PC-3 (cell line): ENCODE data around the gene MEST. TPM values are rescaled to one million over a fixed set of nuclear protein-coding genes. Genes with fewer than 3 reads are reported as not detected.

Source experiments
- ATAC-seq: fragments of 200-7000 bp; cut with Tn5 transposase; 2 replicates; pipeline ENCODE4 v1.9.1; 2020; ENCODE audit warnings: mild to moderate bottlenecking, moderate library complexity
- Bru-seq: library from RNA; stranded (reverse); fragments of 400-500 nt; gene quantifications from one replicate; lab custom pipeline; 2021; lab: Mats Ljungman, UMichigan
- BruChase-seq, 2 experiments: library from RNA; stranded (reverse); fragments of 400-500 nt; gene quantifications; one replicate each; lab custom pipeline; 2021; lab: Mats Ljungman, UMichigan
- BruUV-seq: library from RNA; stranded (reverse); fragments of 400-500 nt; replicated peaks from 2 replicates; lab custom pipeline; 2021; lab: Mats Ljungman, UMichigan
- CTCF ChIA-PET: fragments of 300-600 bp; sonication (Branson Sonifier 250); formaldehyde crosslinking; loops from one replicate; lab custom pipeline; 2022; ENCODE audit warnings: antibody characterized with exemption; lab: Charles Lee
- POLR2A ChIA-PET: fragments of 300-600 bp; sonication (Branson Sonifier 250); formaldehyde crosslinking; loops from one replicate; lab custom pipeline; 2022; ENCODE audit warnings: antibody characterized with exemption; ENCODE audit not compliant: unreplicated experiment; lab: Charles Lee
- DNase-seq: peaks from one replicate; pipeline ENCODE4 v3.0.0-alpha.2; 2015
- H2AFZ ChIP-seq: fragments of 300-600 bp; sonication (generic); 2 replicates; pipeline ENCODE4 v1.6.0; 2016; ENCODE audit warnings: antibody characterized with exemption, low read length
- H3F3A ChIP-seq: fragments of 300-600 bp; sonication (generic); one replicate; pipeline ENCODE4 v1.6.0; 2017; ENCODE audit warnings: antibody characterized with exemption, low read length, control low read depth, mild to moderate bottlenecking; ENCODE audit not compliant: unreplicated experiment
- H3K27ac ChIP-seq: fragments of 300-600 bp; sonication (generic); 2 replicates; pipeline ENCODE4 v1.5.1; 2016; ENCODE audit warnings: mild to moderate bottlenecking, low read length
- H3K27me3 ChIP-seq: fragments of 300-600 bp; sonication (generic); 2 replicates; pipeline ENCODE4 v1.6.1; 2016; ENCODE audit warnings: low read length, mixed read lengths
- H3K36me3 ChIP-seq: fragments of 300-600 bp; sonication (generic); 2 replicates; pipeline ENCODE4 v1.6.1; 2016; ENCODE audit warnings: low read depth, mixed run types, low read length, mixed read lengths
- H3K4me1 ChIP-seq: fragments of 300-600 bp; sonication (generic); 2 replicates; pipeline ENCODE4 v1.5.1; 2016; ENCODE audit warnings: low read length; ENCODE audit not compliant: insufficient read depth
- H3K4me2 ChIP-seq: fragments of 300-600 bp; sonication (generic); 2 replicates; pipeline ENCODE4 v1.6.0; 2016; ENCODE audit warnings: low read length
- H3K4me3 ChIP-seq: fragments of 300-600 bp; sonication (generic); 2 replicates; pipeline ENCODE4 v1.5.1; 2016; ENCODE audit warnings: mild to moderate bottlenecking, low read length, mixed read lengths
- H3K79me2 ChIP-seq: fragments of 300-600 bp; sonication (generic); 2 replicates; pipeline ENCODE4 v1.6.1; 2017; ENCODE audit warnings: low read length, mixed read lengths
- H3K9ac ChIP-seq: fragments of 300-600 bp; sonication (generic); 2 replicates; pipeline ENCODE4 v1.6.0; 2016; ENCODE audit warnings: mild to moderate bottlenecking, low read length
- H3K9me2 ChIP-seq: fragments of 300-600 bp; sonication (generic); replicated peaks from 2 replicates; pipeline ENCODE4 v1.6.1; 2016; ENCODE audit warnings: mixed run types, low read length, mixed read lengths
- H3K9me3 ChIP-seq: fragments of 300-600 bp; sonication (generic); 2 replicates; pipeline ENCODE4 v1.6.1; 2016; ENCODE audit warnings: low read length, mixed read lengths
- H4K20me1 ChIP-seq: fragments of 300-600 bp; sonication (generic); 2 replicates; pipeline ENCODE4 v1.6.1; 2016; ENCODE audit warnings: low read length, mixed read lengths
- EZH2 ChIP-seq: fragments of 300-600 bp; sonication (generic); IDR thresholded peaks from one replicate; pipeline ENCODE4 v1.6.1; 2017; ENCODE audit warnings: antibody characterized with exemption, mild to moderate bottlenecking, low read length; ENCODE audit not compliant: unreplicated experiment
- EZH2phosphoT487 ChIP-seq: fragments of 300-600 bp; sonication (generic); IDR thresholded peaks from 2 replicates; pipeline ENCODE4 v1.6.1; 2018; ENCODE audit warnings: mild to moderate bottlenecking, antibody characterized with exemption, low read length, borderline replicate concordance
- intact Hi-C: fragments of 100-400 bp; cut with micrococcal nuclease; formaldehyde crosslinking; loops from 2 replicates; pipeline ENCODE4 v1.9.0; 2023
- long read RNA-seq: library from polyadenylated mRNA; unstranded; transcript quantifications from one replicate; pipeline ENCODE4 v2.0.0, GENCODE V29; 2021; ENCODE audit not compliant: unreplicated experiment
- total RNA-seq: library from RNA; depleted of rRNA; stranded (reverse); fragments of >200 nt; gene quantifications from 2 replicates; pipeline ENCODE4 v1.2.3, GENCODE V29; 2014; rRNA removed
- TF ChIP-seq, protein P1 (sequence below): fragments of 300-600 bp; sonication (generic); conservative IDR thresholded peaks from 2 replicates; pipeline ENCODE4 v1.5.1; 2017; ENCODE audit warnings: antibody characterized with exemption, low read depth, mild to moderate bottlenecking, low read length

Gene MEST, protein sequence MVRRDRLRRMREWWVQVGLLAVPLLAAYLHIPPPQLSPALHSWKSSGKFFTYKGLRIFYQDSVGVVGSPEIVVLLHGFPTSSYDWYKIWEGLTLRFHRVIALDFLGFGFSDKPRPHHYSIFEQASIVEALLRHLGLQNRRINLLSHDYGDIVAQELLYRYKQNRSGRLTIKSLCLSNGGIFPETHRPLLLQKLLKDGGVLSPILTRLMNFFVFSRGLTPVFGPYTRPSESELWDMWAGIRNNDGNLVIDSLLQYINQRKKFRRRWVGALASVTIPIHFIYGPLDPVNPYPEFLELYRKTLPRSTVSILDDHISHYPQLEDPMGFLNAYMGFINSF
- total RNA-seq (21.1 and 25.2 TPM in 2 replicates), Bru-seq, nascent RNA (percentile 69 among the genes with signal in this experiment), BruChase-seq, experiment 1, labeled RNA remaining after a 6-hour chase (percentile 75 among the genes with signal in this experiment), BruChase-seq, experiment 2, labeled RNA remaining after a 2-hour chase (percentile 67 among the genes with signal in this experiment)
- long read RNA-seq, transcript MEST-202 (12 exons, 2,443 nt), result major isoform, 20 of 33 reads
- long read RNA-seq, partial matches to known transcripts, result 6 of 33 reads
- long read RNA-seq, other reads (novel, unspliced or antisense), result 7 of 33 reads

DNA sequence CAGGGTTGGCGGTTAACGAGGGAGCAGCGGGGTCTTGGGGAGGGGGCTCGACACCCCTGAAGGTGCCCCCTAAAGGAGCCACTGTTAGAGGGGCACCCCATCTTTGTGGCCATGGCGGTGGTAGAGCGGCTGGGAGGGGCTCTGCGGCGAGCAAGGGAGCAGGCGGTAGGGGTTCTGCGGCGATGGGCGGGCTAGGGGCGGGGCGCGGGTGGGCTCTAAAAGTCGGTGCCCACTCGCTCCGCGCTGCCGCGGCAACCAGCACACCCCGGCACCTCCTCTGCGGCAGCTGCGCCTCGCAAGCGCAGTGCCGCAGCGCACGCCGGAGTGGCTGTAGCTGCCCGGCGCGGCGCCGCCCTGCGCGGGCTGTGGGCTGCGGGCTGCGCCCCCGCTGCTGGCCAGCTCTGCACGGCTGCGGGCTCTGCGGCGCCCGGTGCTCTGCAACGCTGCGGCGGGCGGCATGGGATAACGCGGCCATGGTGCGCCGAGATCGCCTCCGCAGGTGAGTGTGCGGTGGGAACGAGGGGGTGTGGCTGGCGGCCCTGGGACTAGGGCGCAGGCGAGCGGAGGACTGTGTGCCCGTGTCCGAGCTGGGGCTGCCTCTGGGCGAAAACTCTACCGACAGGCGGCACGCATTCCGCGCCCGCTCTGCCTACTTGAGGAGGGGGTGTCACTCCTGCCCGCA is at the start of gene MEST:
Gene MEST (plus strand): TSS at position 245 of the 682 bp plus-strand sequence. CDS start 229 bp downstream, at position 474.
- H3K9ac ChIP-seq, result no peak within 1 kb of the TSS
- no peak within 1 kb of the TSS for H2AFZ ChIP-seq
- intact Hi-C loops, result loop anchor here (2.0 kb wide), 1 partner anchor 249 kb away; no protein-coding TSS in a partner anchor

DNA sequence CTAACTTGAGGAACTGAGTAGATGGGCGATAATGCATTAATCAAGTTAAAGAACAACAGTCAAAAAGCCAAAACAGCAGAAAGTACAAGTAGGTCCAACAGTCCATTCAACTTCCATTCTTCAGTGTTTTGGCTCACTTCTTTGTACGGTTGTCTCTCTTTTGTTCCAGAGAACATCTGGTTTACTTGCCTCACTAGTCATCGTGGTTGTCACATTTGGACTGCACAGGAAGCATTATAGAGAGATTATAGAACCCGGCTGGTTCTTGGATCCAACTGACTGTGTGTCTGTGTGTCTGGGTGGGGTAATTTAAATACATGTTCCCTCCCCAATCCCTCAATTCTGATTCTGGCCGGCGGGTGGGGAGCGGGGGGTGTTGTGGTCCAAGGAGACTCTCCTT is 49.3 kb upstream of the MEST start:
- no peak overlapping the region for H2AFZ ChIP-seq
- BruUV-seq, result no TSS peak
- no peaks in the 10 kb centered on the region for H3K36me3 ChIP-seq
- H3K27me3 ChIP-seq, result no peaks in the 10 kb centered on the region
- no peak overlapping the region for H3K9ac ChIP-seq
- no peak for DNase-seq
- H3K9me3 ChIP-seq, result no peaks in the 10 kb centered on the region
- no peak overlapping the region for H3K4me2 ChIP-seq
- H3K79me2 ChIP-seq, result peaks cover 10% of the 10 kb centered on the region
- CTCF ChIA-PET, result no interaction called here
- H3K9me2 ChIP-seq, result no peaks in the 10 kb centered on the region
- H3K4me3 ChIP-seq, result no peak overlapping the region
- no peak overlapping the region for H3K27ac ChIP-seq
- intact Hi-C loops, result no loop called here
- peaks cover 15% of the 10 kb centered on the region for H3K4me1 ChIP-seq
- H4K20me1 ChIP-seq, result no peaks in the 10 kb centered on the region
- no peak for ATAC-seq
- POLR2A ChIA-PET, result no interaction called here
- TF ChIP-seq EZH2phosphoT487 (no peak), EZH2 (no peak)
- TF ChIP-seq, protein P1, sequence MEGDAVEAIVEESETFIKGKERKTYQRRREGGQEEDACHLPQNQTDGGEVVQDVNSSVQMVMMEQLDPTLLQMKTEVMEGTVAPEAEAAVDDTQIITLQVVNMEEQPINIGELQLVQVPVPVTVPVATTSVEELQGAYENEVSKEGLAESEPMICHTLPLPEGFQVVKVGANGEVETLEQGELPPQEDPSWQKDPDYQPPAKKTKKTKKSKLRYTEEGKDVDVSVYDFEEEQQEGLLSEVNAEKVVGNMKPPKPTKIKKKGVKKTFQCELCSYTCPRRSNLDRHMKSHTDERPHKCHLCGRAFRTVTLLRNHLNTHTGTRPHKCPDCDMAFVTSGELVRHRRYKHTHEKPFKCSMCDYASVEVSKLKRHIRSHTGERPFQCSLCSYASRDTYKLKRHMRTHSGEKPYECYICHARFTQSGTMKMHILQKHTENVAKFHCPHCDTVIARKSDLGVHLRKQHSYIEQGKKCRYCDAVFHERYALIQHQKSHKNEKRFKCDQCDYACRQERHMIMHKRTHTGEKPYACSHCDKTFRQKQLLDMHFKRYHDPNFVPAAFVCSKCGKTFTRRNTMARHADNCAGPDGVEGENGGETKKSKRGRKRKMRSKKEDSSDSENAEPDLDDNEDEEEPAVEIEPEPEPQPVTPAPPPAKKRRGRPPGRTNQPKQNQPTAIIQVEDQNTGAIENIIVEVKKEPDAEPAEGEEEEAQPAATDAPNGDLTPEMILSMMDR, result no peak
- no peaks in the 10 kb centered on the region for H3F3A ChIP-seq

More for the DNA sequence above, at the start of gene MEST:
- POLR2A ChIA-PET, result no interaction called here
- no peaks in the 10 kb centered on the region for H3F3A ChIP-seq
- no peak within 1 kb of the TSS for H3K4me2 ChIP-seq
- H4K20me1 ChIP-seq, result no peaks in the 10 kb centered on the region
- no peak for DNase-seq
- no TSS peak for BruUV-seq
- TF ChIP-seq, protein P1, result no peak
- TF ChIP-seq EZH2 (no peak), EZH2phosphoT487 (no peak)
- peaks cover 4% of the 10 kb centered on the region; the same call in 1 of the 2 replicates for H3K4me1 ChIP-seq
- H3K9me3 ChIP-seq, result no peaks in the 10 kb centered on the region
- no peak within 1 kb of the TSS for H3K4me3 ChIP-seq
- no peaks in the 10 kb centered on the region for H3K27me3 ChIP-seq
- no peaks in the 10 kb centered on the region; the same call in 1 of the 2 replicates for H3K36me3 ChIP-seq
- H3K79me2 ChIP-seq, result peaks cover 51% of the 10 kb centered on the region
- CTCF ChIA-PET, result no interaction called here
- H3K9me2 ChIP-seq, result no peaks in the 10 kb centered on the region
- no peak within 1 kb of the TSS for H3K27ac ChIP-seq
- peak; percentile 23 for ATAC-seq
